Stimulated activated CD8-positive, alpha-beta memory T cell treated with anti-CD3 and anti-CD28 coated beads, Interleukin-12 subunit alpha, Interleukin-12 subunit beta, amount 100 ng/mL, for 24 hours (primary cell): ENCODE data around the gene TWIST2.

Source experiments
- DNase-seq: peaks from one replicate; pipeline ENCODE4 v3.0.0-alpha.2; 2020; ENCODE audit errors: extremely low read depth

Gene TWIST2

DNA sequence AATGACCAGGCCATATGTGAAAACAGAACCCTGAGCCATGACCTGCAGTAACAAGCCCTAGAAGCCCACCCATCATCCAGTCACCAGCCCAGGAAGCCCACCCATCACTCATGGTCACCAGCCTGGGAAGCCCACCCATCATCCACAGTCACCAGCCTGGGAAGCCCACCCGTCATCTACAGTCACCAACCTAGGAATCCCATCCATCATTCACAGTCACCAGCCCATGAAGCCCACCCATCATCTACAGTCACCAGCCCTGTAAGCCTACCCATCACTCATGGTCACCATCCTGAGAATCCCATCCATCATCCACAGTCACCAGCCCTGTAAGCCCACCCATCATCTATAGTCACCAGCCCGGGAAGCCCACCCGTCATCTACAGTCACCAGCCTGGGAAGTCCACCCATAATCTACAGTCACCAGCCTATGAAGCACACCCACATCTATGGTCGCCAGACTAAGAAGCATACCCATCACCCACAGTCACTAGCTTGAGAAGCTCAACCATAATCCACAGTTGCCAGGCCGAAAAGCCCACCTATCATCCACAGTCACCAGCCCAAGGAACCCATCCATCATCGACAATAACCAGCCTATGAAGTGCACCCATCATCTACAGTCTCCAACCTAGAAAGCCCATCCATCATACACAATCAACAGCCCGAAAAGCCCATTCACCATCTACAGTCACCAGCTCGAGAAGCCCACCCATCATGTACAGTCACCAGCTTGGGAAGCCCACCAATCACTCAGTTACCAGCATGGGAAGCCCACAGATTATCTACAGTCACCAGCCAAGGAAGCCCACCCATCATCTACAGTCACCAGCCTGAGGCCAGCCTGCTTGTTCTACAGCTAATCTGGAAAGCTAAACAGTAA is 91.9 kb downstream of the TWIST2 start:
- no peak for DNase-seq

DNA sequence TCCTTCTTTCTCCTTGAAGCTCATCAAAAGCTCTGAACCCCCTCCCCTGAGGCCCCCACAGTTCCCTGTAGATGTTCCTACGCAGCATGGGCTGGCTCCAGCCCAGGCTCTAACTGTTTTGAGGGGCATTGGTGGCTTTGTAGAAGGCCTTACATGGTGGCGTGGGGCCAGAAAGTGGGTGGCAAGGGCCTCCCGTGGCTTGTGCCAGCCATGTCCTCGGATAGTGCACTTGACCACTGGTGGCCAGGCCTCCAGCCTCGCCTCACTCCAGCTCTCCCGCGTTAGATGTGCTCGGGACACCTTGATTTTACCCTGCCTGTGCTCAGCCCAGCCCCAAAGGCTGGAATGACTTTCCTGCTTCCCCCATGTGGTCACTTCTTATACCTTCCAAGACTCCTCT is 92.9 kb downstream of the TWIST2 start:
- DNase-seq = no peak

- no peak for DNase-seq
Measured at GRCh38 chr2:238941262-238941792, 93.4 kb downstream of the TWIST2 start.

- DNase-seq = no peak
Measured at GRCh38 chr2:238942080-238942725, 94.3 kb downstream of the TWIST2 start.

DNA sequence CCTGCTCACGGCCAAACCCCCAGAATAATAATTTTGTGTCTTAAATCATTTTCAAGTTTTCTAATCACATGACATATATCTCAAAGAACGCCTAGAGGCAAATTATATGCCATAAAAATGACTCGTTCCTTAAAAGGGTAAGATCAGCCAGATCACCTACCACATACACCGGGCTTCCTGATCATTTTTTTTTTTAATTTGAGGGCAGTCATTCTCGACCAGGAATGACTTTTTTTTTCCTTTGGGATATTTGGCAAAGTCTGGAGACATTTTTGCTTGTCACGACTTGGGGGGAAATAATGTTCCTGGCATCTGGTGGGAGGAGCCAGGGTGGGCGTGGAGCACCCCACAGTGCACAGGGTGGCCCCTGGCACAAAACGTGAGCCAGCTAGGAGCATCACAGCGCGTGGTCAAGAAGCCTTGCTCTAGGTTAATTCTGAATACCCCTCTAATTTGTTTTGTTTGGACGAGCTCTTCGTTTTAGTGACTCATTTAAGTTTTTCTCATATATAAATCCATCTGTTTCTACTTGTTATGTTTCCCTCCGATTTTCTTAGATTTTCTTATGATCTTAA is 94.9 kb downstream of the TWIST2 start:
- no peak for DNase-seq

GRCh38 chr2:238943338-238944067 is 95.6 kb downstream of the TWIST2 start:
- no peak for DNase-seq

DNA sequence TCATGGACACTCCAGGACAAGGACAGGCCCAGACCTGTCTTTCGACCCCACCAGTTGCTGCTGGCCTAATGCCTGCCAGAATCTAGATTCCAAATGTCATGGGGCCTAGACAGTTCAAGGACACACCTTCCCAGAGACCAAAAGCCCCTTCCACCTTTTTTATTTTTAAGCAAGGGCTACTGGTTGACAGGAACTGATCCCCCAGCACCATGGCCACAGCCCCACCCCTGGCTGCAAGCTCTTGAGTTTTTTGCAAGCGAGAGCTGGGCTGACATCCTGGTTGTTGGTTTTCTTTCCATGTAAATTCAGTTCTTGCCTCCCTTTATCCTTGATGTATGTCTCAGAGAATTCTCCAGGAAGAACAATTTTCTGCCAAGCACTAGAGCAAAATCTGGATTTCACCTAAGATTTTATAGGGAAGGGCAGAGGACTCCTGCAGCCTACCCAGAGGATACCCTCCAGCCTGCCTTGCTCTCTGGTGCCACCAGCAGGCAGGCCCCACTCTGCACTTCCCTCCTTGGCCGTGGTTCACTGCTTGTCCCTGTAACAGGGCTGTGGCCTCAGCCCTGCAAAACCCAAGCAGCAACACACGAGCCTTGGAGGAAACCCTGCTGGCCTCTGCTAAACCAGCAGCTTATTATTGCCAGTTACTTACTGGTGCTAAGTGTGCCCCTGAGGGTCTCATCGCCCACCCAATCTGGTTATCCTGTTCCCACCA is 97.7 kb downstream of the TWIST2 start:
- no peak for DNase-seq

GRCh38 chr2:238946318-238947242 is 98.7 kb downstream of the TWIST2 start:
- no peak for DNase-seq

- no peak for DNase-seq
Measured at GRCh38 chr2:238947243-238947760, 99.4 kb downstream of the TWIST2 start.

GRCh38 chr2:238947920-238948710 is 100.2 kb downstream of the TWIST2 start:
- DNase-seq = no peak

GRCh38 chr2:238948765-238949641 is 101.1 kb downstream of the TWIST2 start:
- no peak for DNase-seq

GRCh38 chr2:238949710-238950345 is 101.9 kb downstream of the TWIST2 start:
- no peak for DNase-seq

DNA sequence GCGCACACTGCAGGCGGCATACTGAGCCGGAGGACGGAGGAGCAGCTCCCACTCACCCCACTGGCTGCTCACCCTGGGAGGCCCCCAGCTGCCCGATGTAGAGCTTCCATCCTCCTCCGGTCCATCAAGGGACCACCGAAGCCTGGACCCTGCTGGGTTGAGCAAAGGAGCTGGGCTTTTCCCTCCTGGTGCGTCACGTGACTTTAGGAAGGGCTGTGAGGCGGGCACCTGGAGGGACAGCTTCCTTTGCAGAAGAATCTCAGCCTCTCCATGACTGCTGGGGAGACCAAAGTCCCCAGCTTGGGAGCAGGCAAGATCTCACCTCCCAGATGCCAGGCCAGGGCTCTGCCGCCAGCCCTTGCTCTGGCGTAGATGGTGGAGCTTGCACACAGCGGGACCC is 102.7 kb downstream of the TWIST2 start:
- DNase-seq = no peak

- DNase-seq = no peak
Measured at GRCh38 chr2:238952261-238952919, 104.5 kb downstream of the TWIST2 start.

DNA sequence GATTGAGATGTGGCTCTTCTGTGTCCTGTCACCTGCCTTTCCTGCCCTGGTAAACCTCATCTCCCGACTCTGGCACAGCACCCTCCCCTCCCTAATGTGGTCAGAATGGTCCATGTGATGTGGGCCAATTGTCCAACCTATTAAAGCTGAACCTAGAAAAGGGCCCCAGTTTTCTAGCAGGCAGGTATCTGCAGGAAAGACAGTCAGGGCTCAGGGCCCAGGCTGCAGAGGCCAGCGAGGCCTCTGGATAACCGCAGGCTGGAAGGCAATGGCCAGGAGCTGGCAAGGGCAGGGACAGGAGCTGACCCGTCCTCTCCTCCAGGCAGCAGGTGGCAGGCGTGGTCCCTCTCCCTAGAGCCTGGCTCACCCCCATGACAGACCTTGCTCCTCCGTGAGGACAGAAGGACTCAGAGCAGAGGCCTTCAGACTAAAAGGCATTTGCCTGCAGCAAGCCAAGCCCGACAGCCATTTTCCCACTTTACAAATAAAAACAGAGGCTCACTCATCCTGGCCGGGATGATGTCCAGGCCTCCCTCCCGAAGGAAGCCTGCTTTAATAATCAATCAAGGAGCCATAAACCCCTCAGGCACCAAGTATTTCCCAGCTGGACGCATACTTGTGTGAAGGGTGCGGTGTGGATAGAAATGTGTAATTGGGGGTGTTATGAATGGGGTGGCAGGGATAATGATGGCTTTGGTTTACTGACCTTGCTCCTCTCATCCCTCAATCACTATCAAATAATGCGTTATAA is 107.1 kb downstream of the TWIST2 start:
- no peak for DNase-seq
